CD4-positive, alpha-beta T cell treated with Interleukin-2 at 100 ng/mL for 4 hours (primary cell): ENCODE measurements around the gene DAZ2.
"Not testable (repeated sequence)": the region's sequence is repeated elsewhere in the genome, so short reads cannot be mapped to it uniquely, and the experiment has no call there.

ENCODE experiments used
- DNase-seq: peaks from one replicate; pipeline ENCODE4 v3.0.0-alpha.2; 2020; ENCODE audit warnings: low spot score

Gene DAZ2

GRCh38 chrY:23219233-23219632 is at the start of gene DAZ2:
Gene DAZ2 (plus strand): TSS chrY:23219533. CDS start chrY:23219741, 208 bp downstream.
- DNase-seq = not testable (repeated sequence)

- DNase-seq = not testable (repeated sequence)
These were observed 20.4 kb upstream of the DAZ2 start, which contains the start of gene DAZ1 for GRCh38 chrY:23198908-23199307. Gene DAZ1 (minus strand): TSS chrY:23199008. CDS start chrY:23198800, 208 bp downstream.

GRCh38 chrY:23207455-23207854 is 11.9 kb upstream of the DAZ2 start:
- DNase-seq = not testable (repeated sequence)

GRCh38 chrY:23209802-23210495 is 9.4 kb upstream of the DAZ2 start:
- DNase-seq = not testable (repeated sequence)

- not testable (repeated sequence) for DNase-seq
These were observed 8.7 kb upstream of the DAZ2 start for GRCh38 chrY:23210681-23211080.
